ENCODE data around the gene RPL7A. TPM values are rescaled to one million over a fixed set of nuclear protein-coding genes. Genes with fewer than 3 reads are reported as not detected.

The RPL7A gene
- total RNA-seq, 4 donors from 2014 or later: 1,001 to 1,630 (median 1,510) TPM

GRCh38 chr9:133382507-133383141, 34.6 kb downstream of the RPL7A start:
- intact Hi-C loops (cut with DNase I; ENCODE audit: low total_unique reads) (no loop called here), in situ Hi-C loops (cut with MboI; ENCODE audit: low sequenced_read_pairs in 4 of 4) (no loop called here)
- Histone ChIP-seq H3K27me3 (no peaks in the 10 kb centered on the region), H3K9me3 (no peaks in the 10 kb centered on the region), H3K27ac (no peak overlapping the region), H3K4me1 (no peaks in the 10 kb centered on the region), H3K4me3 (no peak overlapping the region), H3K36me3 (no peaks in the 10 kb centered on the region)
- no peak for TF ChIP-seq POLR2A (IDR thresholded peaks at IDR 0.05)
- TF ChIP-seq, protein P1, sequence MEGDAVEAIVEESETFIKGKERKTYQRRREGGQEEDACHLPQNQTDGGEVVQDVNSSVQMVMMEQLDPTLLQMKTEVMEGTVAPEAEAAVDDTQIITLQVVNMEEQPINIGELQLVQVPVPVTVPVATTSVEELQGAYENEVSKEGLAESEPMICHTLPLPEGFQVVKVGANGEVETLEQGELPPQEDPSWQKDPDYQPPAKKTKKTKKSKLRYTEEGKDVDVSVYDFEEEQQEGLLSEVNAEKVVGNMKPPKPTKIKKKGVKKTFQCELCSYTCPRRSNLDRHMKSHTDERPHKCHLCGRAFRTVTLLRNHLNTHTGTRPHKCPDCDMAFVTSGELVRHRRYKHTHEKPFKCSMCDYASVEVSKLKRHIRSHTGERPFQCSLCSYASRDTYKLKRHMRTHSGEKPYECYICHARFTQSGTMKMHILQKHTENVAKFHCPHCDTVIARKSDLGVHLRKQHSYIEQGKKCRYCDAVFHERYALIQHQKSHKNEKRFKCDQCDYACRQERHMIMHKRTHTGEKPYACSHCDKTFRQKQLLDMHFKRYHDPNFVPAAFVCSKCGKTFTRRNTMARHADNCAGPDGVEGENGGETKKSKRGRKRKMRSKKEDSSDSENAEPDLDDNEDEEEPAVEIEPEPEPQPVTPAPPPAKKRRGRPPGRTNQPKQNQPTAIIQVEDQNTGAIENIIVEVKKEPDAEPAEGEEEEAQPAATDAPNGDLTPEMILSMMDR (IDR thresholded peaks at IDR 0.05 in 4 of 5, conservative IDR thresholded peaks at IDR 0.05 in 1 of 5): no peak
- DNase-seq: no peak
- no peak for ATAC-seq

DNA sequence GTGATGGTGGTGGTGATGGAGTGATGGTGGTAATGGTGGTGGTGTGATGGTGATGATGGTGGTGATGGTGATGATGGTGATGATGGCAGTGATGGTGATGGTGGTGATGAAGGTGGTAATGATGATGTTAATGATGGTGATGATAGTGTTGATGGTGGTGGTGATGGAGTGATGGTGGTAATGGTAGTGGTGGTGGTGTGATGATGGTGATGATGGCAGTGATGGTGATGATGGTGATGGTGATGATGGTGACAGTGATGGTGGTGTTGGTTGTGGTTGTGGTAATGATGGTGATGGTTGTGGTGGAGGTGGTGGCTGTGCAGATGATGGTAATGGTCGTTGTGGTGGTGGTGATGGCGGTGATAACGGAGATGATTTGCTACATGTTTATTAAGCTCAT, 35.4 kb downstream of the RPL7A start:
- no peaks in the 10 kb centered on the region for H3K9me3 ChIP-seq
- intact Hi-C loops (cut with DNase I; ENCODE audit: low total_unique reads) (no loop called here), in situ Hi-C loops (cut with MboI; ENCODE audit: low sequenced_read_pairs in 4 of 4) (no loop called here)
- TF ChIP-seq POLR2A (IDR thresholded peaks at IDR 0.05): no peak
- TF ChIP-seq, protein P1 (IDR thresholded peaks at IDR 0.05 in 4 of 5, conservative IDR thresholded peaks at IDR 0.05 in 1 of 5): no peak
- H3K4me3 ChIP-seq: no peak overlapping the region
- no peaks in the 10 kb centered on the region for H3K4me1 ChIP-seq
- DNase-seq (no peak), ATAC-seq (no peak)
- H3K27ac ChIP-seq: no peak overlapping the region
- no peaks in the 10 kb centered on the region for H3K36me3 ChIP-seq
- no peaks in the 10 kb centered on the region for H3K27me3 ChIP-seq

GRCh38 chr9:133384736-133385321, 36.8 kb downstream of the RPL7A start:
- intact Hi-C loops (cut with DNase I; ENCODE audit: low total_unique reads) (no loop called here), in situ Hi-C loops (cut with MboI; ENCODE audit: low sequenced_read_pairs in 4 of 4) (no loop called here)
- DNase-seq (no peak), ATAC-seq (no peak)
- H3K27ac ChIP-seq: no peak overlapping the region
- H3K9me3 ChIP-seq: no peaks in the 10 kb centered on the region
- TF ChIP-seq, protein P1 (IDR thresholded peaks at IDR 0.05 in 4 of 5, conservative IDR thresholded peaks at IDR 0.05 in 1 of 5): no peak
- no peak for TF ChIP-seq POLR2A (IDR thresholded peaks at IDR 0.05)
- H3K4me1 ChIP-seq: no peaks in the 10 kb centered on the region
- no peak overlapping the region for H3K4me3 ChIP-seq
- no peaks in the 10 kb centered on the region for H3K27me3 ChIP-seq
- H3K36me3 ChIP-seq: no peaks in the 10 kb centered on the region

- H3K4me1 ChIP-seq: no peaks in the 10 kb centered on the region
- no peaks in the 10 kb centered on the region for H3K9me3 ChIP-seq
- no peak overlapping the region for H3K27ac ChIP-seq
- no peak for DNase-seq
- in situ Hi-C loops (cut with MboI; ENCODE audit: low sequenced_read_pairs in 4 of 4) (no loop called here), intact Hi-C loops (cut with DNase I; ENCODE audit: low total_unique reads) (no loop called here)
- ATAC-seq: no peak
- TF ChIP-seq POLR2A (IDR thresholded peaks at IDR 0.05): no peak
- TF ChIP-seq, protein P1 (IDR thresholded peaks at IDR 0.05 in 4 of 5, conservative IDR thresholded peaks at IDR 0.05 in 1 of 5): no peak
- H3K4me3 ChIP-seq: no peak overlapping the region
- no peaks in the 10 kb centered on the region for H3K36me3 ChIP-seq
- peaks cover 0 to 2% (median 0%) of the 10 kb centered on the region in 3 donors for H3K27me3 ChIP-seq
Observed at GRCh38 chr9:133385452-133385851, 37.4 kb downstream of the RPL7A start.
